GM19328 (cell line): ENCODE measurements around the gene EIF4E3.

ENCODE experiments used
- ATAC-seq: cut with Tn5 transposase; IDR thresholded peaks from one replicate; pipeline ENCODE4 v1.9.1; 2021; ENCODE audit warnings: mild to moderate bottlenecking, moderate library complexity; ENCODE audit not compliant: unreplicated experiment

EIF4E3 gene

GRCh38 chr3:71725271-71725991 is at the start of gene EIF4E3:
TSS of gene EIF4E3 (minus strand) at chr3:71725402. CDS start at chr3:71725367, 35 bp downstream.
- ATAC-seq, result peak; percentile 46

- ATAC-seq, result no peak
Measured at GRCh38 chr3:71771884-71772283, 46.7 kb upstream of the EIF4E3 start.

- ATAC-seq, result no peak
Measured at GRCh38 chr3:71771126-71771525, 45.9 kb upstream of the EIF4E3 start.

GRCh38 chr3:71763426-71763825 is 38.2 kb upstream of the EIF4E3 start:
- no peak for ATAC-seq

GRCh38 chr3:71760140-71760539 is 34.9 kb upstream of the EIF4E3 start:
- ATAC-seq, result no peak

GRCh38 chr3:71759401-71759800 is 34.2 kb upstream of the EIF4E3 start:
- ATAC-seq, result no peak

GRCh38 chr3:71758091-71758490 is 32.9 kb upstream of the EIF4E3 start:
- no peak for ATAC-seq

- no peak for ATAC-seq
Measured at GRCh38 chr3:71754610-71755253, 29.5 kb upstream of the EIF4E3 start.

- ATAC-seq, result no peak
Measured at GRCh38 chr3:71753701-71754609, 28.8 kb upstream of the EIF4E3 start, which contains the start of gene GPR27. TSS of gene GPR27 (plus strand) at chr3:71753855. CDS start at chr3:71754050, 195 bp downstream.

GRCh38 chr3:71752831-71753700 is 27.9 kb upstream of the EIF4E3 start:
- ATAC-seq, result no peak

GRCh38 chr3:71751602-71752001 is 26.4 kb upstream of the EIF4E3 start:
- ATAC-seq, result no peak

- no peak for ATAC-seq
Measured at GRCh38 chr3:71744738-71745137, 19.5 kb upstream of the EIF4E3 start.

- no peak for ATAC-seq
Measured at GRCh38 chr3:71742621-71743020, 17.4 kb upstream of the EIF4E3 start.

GRCh38 chr3:71734881-71735280 is 9.7 kb upstream of the EIF4E3 start:
- no peak for ATAC-seq

- no peak for ATAC-seq
Measured at GRCh38 chr3:71733319-71733718, 8.1 kb upstream of the EIF4E3 start.

- ATAC-seq, result no peak
Measured at GRCh38 chr3:71732637-71733036, 7.4 kb upstream of the EIF4E3 start.

GRCh38 chr3:71728632-71729342 is 3.6 kb upstream of the EIF4E3 start:
- ATAC-seq, result no peak

- ATAC-seq, result no peak
Measured at GRCh38 chr3:71726146-71726545, 944 bp upstream of the EIF4E3 start.

GRCh38 chr3:71724584-71725270 is 475 bp downstream of the EIF4E3 start:
- peak; percentile 51 for ATAC-seq
